ENCODE measurements around the gene RNF214.

Gene RNF214

GRCh38 chr11:117214404-117215110 is 17.9 kb upstream of the RNF214 start:
- H3K9me3 ChIP-seq = no peaks in the 10 kb centered on the region
- no peaks in the 10 kb centered on the region for H3K4me1 ChIP-seq
- in situ Hi-C loops (cut with MboI; ENCODE audit: low sequenced_read_pairs) = no loop called here
- H3K36me3 ChIP-seq (replicated peaks) = peaks cover 41% of the 10 kb centered on the region
- DNase-seq (ENCODE audit: low spot score in 2 of 2) = no peak
- no peaks in the 10 kb centered on the region for H3K27me3 ChIP-seq (ENCODE audit: low read depth)
- no peak overlapping the region for H3K4me3 ChIP-seq

GRCh38 chr11:117217141-117218084 is 15.1 kb upstream of the RNF214 start:
- in situ Hi-C loops (cut with MboI; ENCODE audit: low sequenced_read_pairs) = no loop called here
- H3K4me1 ChIP-seq = no peaks in the 10 kb centered on the region

GRCh38 chr11:117218133-117218915 is 14.1 kb upstream of the RNF214 start:
- peaks cover 53% of the 10 kb centered on the region for H3K36me3 ChIP-seq (replicated peaks)
- DNase-seq (ENCODE audit: low spot score in 2 of 2) = no peak
- no peaks in the 10 kb centered on the region for H3K9me3 ChIP-seq
- H3K27me3 ChIP-seq (ENCODE audit: low read depth) = no peaks in the 10 kb centered on the region
- H3K4me3 ChIP-seq = no peak overlapping the region
- in situ Hi-C loops (cut with MboI; ENCODE audit: low sequenced_read_pairs) = no loop called here
- H3K4me1 ChIP-seq = no peaks in the 10 kb centered on the region

More at GRCh38 chr11:117217141-117218084, 15.1 kb upstream of the RNF214 start:
- Histone ChIP-seq H3K27me3 (ENCODE audit: low read depth) (no peaks in the 10 kb centered on the region), H3K9me3 (no peaks in the 10 kb centered on the region), H3K4me3 (no peak overlapping the region), H3K36me3 (replicated peaks) (peaks cover 53% of the 10 kb centered on the region)
- no peak for DNase-seq (ENCODE audit: low spot score in 2 of 2)

- H3K9me3 ChIP-seq = no peaks in the 10 kb centered on the region
- no peaks in the 10 kb centered on the region for H3K27me3 ChIP-seq (ENCODE audit: low read depth)
- peaks cover 56% of the 10 kb centered on the region for H3K36me3 ChIP-seq (replicated peaks)
- in situ Hi-C loops (cut with MboI; ENCODE audit: low sequenced_read_pairs) = no loop called here
- H3K4me1 ChIP-seq = no peaks in the 10 kb centered on the region
- H3K4me3 ChIP-seq = no peak overlapping the region
- DNase-seq (ENCODE audit: low spot score in 2 of 2) = no peak
Measured at GRCh38 chr11:117219001-117219400, 13.5 kb upstream of the RNF214 start.

- Histone ChIP-seq H3K36me3 (replicated peaks) (peaks cover 54% of the 10 kb centered on the region), H3K4me3 (no peak overlapping the region), H3K27me3 (ENCODE audit: low read depth) (no peaks in the 10 kb centered on the region), H3K9me3 (no peaks in the 10 kb centered on the region), H3K4me1 (no peaks in the 10 kb centered on the region)
- in situ Hi-C loops (cut with MboI; ENCODE audit: low sequenced_read_pairs) = no loop called here
- DNase-seq (ENCODE audit: low spot score in 2 of 2) = no peak
Measured at GRCh38 chr11:117219455-117219854, 13.0 kb upstream of the RNF214 start.

GRCh38 chr11:117219995-117220394 is 12.5 kb upstream of the RNF214 start:
- in situ Hi-C loops (cut with MboI; ENCODE audit: low sequenced_read_pairs) = loop anchor here (10.0 kb wide), 1 partner anchor 345 kb away; no protein-coding TSS in a partner anchor
- Histone ChIP-seq H3K4me3 (no peak overlapping the region), H3K4me1 (no peaks in the 10 kb centered on the region), H3K36me3 (replicated peaks) (peaks cover 54% of the 10 kb centered on the region), H3K27me3 (ENCODE audit: low read depth) (no peaks in the 10 kb centered on the region), H3K9me3 (no peaks in the 10 kb centered on the region)
- DNase-seq (ENCODE audit: low spot score in 2 of 2) = no peak

- DNase-seq (ENCODE audit: low spot score in 2 of 2) = no peak
- in situ Hi-C loops (cut with MboI; ENCODE audit: low sequenced_read_pairs) = loop anchor here (10.0 kb wide), 1 partner anchor 346 kb away; no protein-coding TSS in a partner anchor
- Histone ChIP-seq H3K9me3 (no peaks in the 10 kb centered on the region), H3K27me3 (ENCODE audit: low read depth) (no peaks in the 10 kb centered on the region), H3K36me3 (replicated peaks) (peaks cover 59% of the 10 kb centered on the region), H3K4me3 (no peak overlapping the region), H3K4me1 (no peaks in the 10 kb centered on the region)
Measured at GRCh38 chr11:117220568-117220967, 11.9 kb upstream of the RNF214 start.

GRCh38 chr11:117220999-117221774 is 11.3 kb upstream of the RNF214 start:
- DNase-seq (ENCODE audit: low spot score in 2 of 2) = no peak
- no peaks in the 10 kb centered on the region for H3K9me3 ChIP-seq
- no peak overlapping the region for H3K4me3 ChIP-seq
- no peaks in the 10 kb centered on the region for H3K27me3 ChIP-seq (ENCODE audit: low read depth)
- no peaks in the 10 kb centered on the region for H3K4me1 ChIP-seq
- in situ Hi-C loops (cut with MboI; ENCODE audit: low sequenced_read_pairs) = loop anchor here (10.0 kb wide), 1 partner anchor 346 kb away; no protein-coding TSS in a partner anchor
- H3K36me3 ChIP-seq (replicated peaks) = peaks cover 59% of the 10 kb centered on the region

GRCh38 chr11:117221775-117222517 is 10.5 kb upstream of the RNF214 start:
- Histone ChIP-seq H3K36me3 (replicated peaks) (peaks cover 59% of the 10 kb centered on the region), H3K4me1 (no peaks in the 10 kb centered on the region), H3K27me3 (ENCODE audit: low read depth) (no peaks in the 10 kb centered on the region), H3K4me3 (no peak overlapping the region), H3K9me3 (no peaks in the 10 kb centered on the region)
- in situ Hi-C loops (cut with MboI; ENCODE audit: low sequenced_read_pairs) = loop anchor here (10.0 kb wide), 1 partner anchor 347 kb away; no protein-coding TSS in a partner anchor
- no peak for DNase-seq (ENCODE audit: low spot score in 2 of 2)

GRCh38 chr11:117222991-117223740 is 9.3 kb upstream of the RNF214 start:
- Histone ChIP-seq H3K27me3 (ENCODE audit: low read depth) (no peaks in the 10 kb centered on the region), H3K9me3 (no peaks in the 10 kb centered on the region), H3K36me3 (replicated peaks) (peaks cover 60% of the 10 kb centered on the region), H3K4me1 (no peaks in the 10 kb centered on the region), H3K4me3 (no peak overlapping the region)
- in situ Hi-C loops (cut with MboI; ENCODE audit: low sequenced_read_pairs) = loop anchor here (10.0 kb wide), 1 partner anchor 348 kb away; no protein-coding TSS in a partner anchor
- DNase-seq (ENCODE audit: low spot score in 2 of 2) = no peak

- in situ Hi-C loops (cut with MboI; ENCODE audit: low sequenced_read_pairs) = loop anchor here (10.0 kb wide), 1 partner anchor 349 kb away; no protein-coding TSS in a partner anchor
- no peak for DNase-seq (ENCODE audit: low spot score in 2 of 2)
- H3K9me3 ChIP-seq = no peaks in the 10 kb centered on the region
- H3K36me3 ChIP-seq (replicated peaks) = peaks cover 59% of the 10 kb centered on the region
- no peak overlapping the region for H3K4me3 ChIP-seq
- no peaks in the 10 kb centered on the region for H3K4me1 ChIP-seq
- H3K27me3 ChIP-seq (ENCODE audit: low read depth) = no peaks in the 10 kb centered on the region
Measured at GRCh38 chr11:117223741-117224689, 8.5 kb upstream of the RNF214 start.
